Measurements from ENCODE around the gene INO80B. TPM values are rescaled to one million over a fixed set of nuclear protein-coding genes. Genes with fewer than 3 reads are reported as not detected.
A peak's percentile ranks its signal among the peaks of the same experiment; 100 is the strongest.

INO80B gene
- total RNA-seq, 1 experiment from 2014 or later = 24.0 TPM

DNA sequence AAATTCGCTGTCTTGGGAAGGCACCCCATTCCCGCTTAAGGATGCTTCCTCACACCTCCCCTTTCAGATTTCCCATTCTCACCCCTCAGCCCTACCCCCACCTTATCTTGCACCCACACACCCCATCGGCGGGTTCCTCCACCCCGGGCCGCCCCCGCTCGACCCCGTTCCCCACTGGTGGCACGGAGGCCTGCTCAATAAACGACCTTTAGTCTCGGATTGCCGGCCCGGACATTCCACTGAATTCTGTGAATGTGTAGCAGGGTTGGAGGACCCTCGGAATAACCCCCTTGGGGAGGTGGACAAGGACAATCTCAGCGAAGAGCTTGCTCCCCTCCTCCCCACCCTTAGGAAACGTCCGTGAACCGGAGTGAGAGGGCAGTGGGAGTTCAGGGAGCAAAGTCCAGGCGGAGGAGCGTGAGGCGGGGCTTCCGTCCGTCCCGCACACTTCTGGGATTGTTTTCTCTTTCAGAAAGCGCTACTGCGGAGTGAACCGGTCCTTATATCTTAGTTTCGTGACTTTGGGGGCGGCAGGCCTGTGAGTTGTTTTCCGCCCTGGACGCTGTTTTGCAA lies 47.3 kb downstream of the INO80B start:
- H3K79me2 ChIP-seq (ENCODE audit: insufficient read depth, low read length) = peaks cover 22% of the 10 kb centered on the region
- ATAC-seq (peak; percentile 9; the same call in 1 of the 2 replicates), DNase-seq (ENCODE audit: low read depth, low spot score) (no peak)
- no peaks in the 10 kb centered on the region for H3K9me3 ChIP-seq (ENCODE audit: control insufficient read depth in 1 of 2, insufficient read depth in 1 of 2, low read depth in 1 of 2, low read length in 2 of 2)
- RAD21 ChIA-PET (ENCODE audit: low non-redundant PET in 1 of 2, low total read pairs in 2 of 2, uncharacterized antibody in 2 of 2, unreplicated experiment in 2 of 2) = no interaction called here
- no peaks in the 10 kb centered on the region for H4K20me1 ChIP-seq (ENCODE audit: insufficient read depth)
- H3K4me3 ChIP-seq (replicated peaks in 1 of 2; ENCODE audit: low read depth in 1 of 2, low read length in 2 of 2) = peak overlapping the region; percentile 83 to 89
- no peak for TF ChIP-seq EGR1 (IDR thresholded peaks at IDR 0.05; ENCODE audit: low read depth)
- no peak for TF ChIP-seq JUND (IDR thresholded peaks at IDR 0.05)
- no peak for TF ChIP-seq ELF1 (IDR thresholded peaks at IDR 0.05; ENCODE audit: borderline replicate concordance, low read depth)
- no peak for TF ChIP-seq SRF (IDR thresholded peaks at IDR 0.05; ENCODE audit: low read depth)
- no peak for TF ChIP-seq FOSL1 (IDR thresholded peaks at IDR 0.05; ENCODE audit: low read depth)
- no peak for TF ChIP-seq YY1 (IDR thresholded peaks at IDR 0.05; ENCODE audit: extremely low read depth, insufficient replicate concordance, low read depth, low read length)
- TF ChIP-seq EZH2 (IDR thresholded peaks at IDR 0.05) = no peak
- TF ChIP-seq, protein P1, sequence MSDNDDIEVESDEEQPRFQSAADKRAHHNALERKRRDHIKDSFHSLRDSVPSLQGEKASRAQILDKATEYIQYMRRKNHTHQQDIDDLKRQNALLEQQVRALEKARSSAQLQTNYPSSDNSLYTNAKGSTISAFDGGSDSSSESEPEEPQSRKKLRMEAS (IDR thresholded peaks at IDR 0.05) = no peak
- TF ChIP-seq POLR2AphosphoS5 (IDR thresholded peaks at IDR 0.05; ENCODE audit: low read depth, low read length) = no peak
- TF ChIP-seq TCF7L2 (IDR thresholded peaks at IDR 0.05; ENCODE audit: borderline replicate concordance, extremely low read depth, insufficient read depth, insufficient read length) = no peak
- TF ChIP-seq SP1 (IDR thresholded peaks at IDR 0.05; ENCODE audit: low read depth) = no peak
- TF ChIP-seq ZNF274 (IDR thresholded peaks at IDR 0.05; ENCODE audit: low read depth, low read length) = no peak
- H3K27me3 ChIP-seq (ENCODE audit: insufficient read depth, low read length) = no peaks in the 10 kb centered on the region
- BruUV-seq (replicated peaks) = no TSS peak
- peak overlapping the region; percentile 91 for H3K27ac ChIP-seq (ENCODE audit: low read depth, low read length)
- peaks cover 3 to 16% of the 10 kb centered on the region in 2 experiments; a peak in 2 of 4 replicates for H3K36me3 ChIP-seq (ENCODE audit: control insufficient read depth in 1 of 2, insufficient read depth in 2 of 2, low read length in 2 of 2)
- intact Hi-C loops (cut with micrococcal nuclease) = loop anchor here (2.0 kb wide), 1 partner anchor 19 kb away; the partner anchor contains the start of genes CCDC142 and TTC31
- POLR2A ChIA-PET = no interaction called here
- peaks cover 24 to 53% of the 10 kb centered on the region in 2 experiments for H3K4me1 ChIP-seq (ENCODE audit: control insufficient read depth in 1 of 2, insufficient read depth in 2 of 2, low read length in 2 of 2)
- H3K9me2 ChIP-seq (ENCODE audit: insufficient read depth) = no peaks in the 10 kb centered on the region
- H3K9ac ChIP-seq (ENCODE audit: low read length) = peak overlapping the region; percentile 85
- CTCF ChIA-PET = no interaction called here
- peak overlapping the region; percentile 95 for H3K4me2 ChIP-seq (ENCODE audit: low read length)
- H2AFZ ChIP-seq (ENCODE audit: low read depth, low read length, poor library complexity, severe bottlenecking) = peak overlapping the region; percentile 40

All from HCT116 (cell line).